GM19395 (cell line): ENCODE data around the gene FBN2.
"Not testable (repeated sequence)": the region's sequence is repeated elsewhere in the genome, so short reads cannot be mapped to it uniquely, and the experiment has no call there.

Experiments
- ATAC-seq: cut with Tn5 transposase; IDR thresholded peaks from one replicate; pipeline ENCODE4 v1.9.1; 2021; ENCODE audit warnings: mild to moderate bottlenecking, moderate library complexity; ENCODE audit not compliant: unreplicated experiment

The FBN2 gene

GRCh38 chr5:128535251-128535650 is 2.8 kb downstream of the FBN2 start:
- ATAC-seq: no peak

GRCh38 chr5:128534726-128535125 is 3.3 kb downstream of the FBN2 start:
- ATAC-seq: no peak

- no peak for ATAC-seq
Measured at GRCh38 chr5:128532776-128533175, 5.3 kb downstream of the FBN2 start.

- no peak for ATAC-seq
Measured at GRCh38 chr5:128532127-128532526, 5.9 kb downstream of the FBN2 start.

GRCh38 chr5:128528637-128529255 is 9.3 kb downstream of the FBN2 start:
- no peak for ATAC-seq

- no peak for ATAC-seq
Measured at GRCh38 chr5:128528126-128528525, 9.9 kb downstream of the FBN2 start.

GRCh38 chr5:128527077-128527476 is 11.0 kb downstream of the FBN2 start:
- ATAC-seq: no peak

GRCh38 chr5:128522336-128522735 is 15.7 kb downstream of the FBN2 start:
- ATAC-seq: no peak

- no peak for ATAC-seq
Measured at GRCh38 chr5:128519827-128520226, 18.2 kb downstream of the FBN2 start.

GRCh38 chr5:128516978-128517377 is 21.1 kb downstream of the FBN2 start:
- no peak for ATAC-seq

- no peak for ATAC-seq
Measured at GRCh38 chr5:128513806-128514205, 24.2 kb downstream of the FBN2 start.

GRCh38 chr5:128512894-128513293 is 25.2 kb downstream of the FBN2 start:
- ATAC-seq: no peak

- ATAC-seq: no peak
Measured at GRCh38 chr5:128506643-128507042, 31.4 kb downstream of the FBN2 start.

GRCh38 chr5:128503727-128504126 is 34.3 kb downstream of the FBN2 start:
- ATAC-seq: not testable (repeated sequence)

- no peak for ATAC-seq
Measured at GRCh38 chr5:128498844-128499455, 39.1 kb downstream of the FBN2 start.

- no peak for ATAC-seq
Measured at GRCh38 chr5:128494516-128494915, 43.5 kb downstream of the FBN2 start.

GRCh38 chr5:128493657-128494329 is 44.3 kb downstream of the FBN2 start:
- no peak for ATAC-seq

- ATAC-seq: no peak
Measured at GRCh38 chr5:128491291-128491690, 46.8 kb downstream of the FBN2 start.

GRCh38 chr5:128490761-128491160 is 47.3 kb downstream of the FBN2 start:
- ATAC-seq: no peak

- ATAC-seq: no peak
Measured at GRCh38 chr5:128487041-128487440, 51.0 kb downstream of the FBN2 start.

- ATAC-seq: no peak
Measured at GRCh38 chr5:128483738-128484137, 54.3 kb downstream of the FBN2 start.

- ATAC-seq: no peak
Measured at GRCh38 chr5:128480906-128481633, 57.0 kb downstream of the FBN2 start.
